Hepatocyte (in vitro differentiated cells): ENCODE measurements around the gene ADAMTS8.

Experiments used
- CTCF ChIP-seq: fragments of 200-600 bp; sonication (generic); IDR thresholded peaks from 2 replicates; pipeline ENCODE4 v1.5.1; 2016; ENCODE audit warnings: antibody characterized with exemption, mild to moderate bottlenecking; ENCODE audit not compliant: poor library complexity
- EZH2phosphoT487 ChIP-seq: fragments of 200-600 bp; sonication (generic); IDR thresholded peaks from one replicate; pipeline ENCODE4 v1.6.1; 2018; ENCODE audit warnings: antibody characterized with exemption, mild to moderate bottlenecking, low read depth, moderate library complexity; ENCODE audit not compliant: unreplicated experiment, severe bottlenecking

- TF ChIP-seq EZH2phosphoT487 (peak; percentile 81), CTCF (no peak)
Observed at GRCh38 chr11:130383344-130384211, 44.8 kb downstream of the ADAMTS8 start.
